Measurements from ENCODE around the gene NECTIN1. TPM values are rescaled to one million over a fixed set of nuclear protein-coding genes. Genes with fewer than 3 reads are reported as not detected.

Gene NECTIN1
- total and polyA plus RNA-seq, 2 experiments from 2014 or later: 3.6 to 7.4 TPM

- Histone ChIP-seq H3K4me1 (ENCODE audit: insufficient read depth) (peaks cover 14% of the 10 kb centered on the region), H3K36me3 (replicated peaks; ENCODE audit: insufficient read depth, low read depth) (no peaks in the 10 kb centered on the region), H3K27me3 (no peaks in the 10 kb centered on the region), H3K9me2 (replicated peaks; ENCODE audit: insufficient read depth) (no peaks in the 10 kb centered on the region), H3K79me2 (peaks cover 4% of the 10 kb centered on the region), H3K4me3 (no peak overlapping the region), H3K4me2 (peak overlapping the region; percentile 36), H4K20me1 (ENCODE audit: insufficient read depth, poor library complexity, severe bottlenecking) (peaks cover 5% of the 10 kb centered on the region), H3K27ac (peak overlapping the region; percentile 48), H2AFZ (no peak overlapping the region), H3K9me3 (ENCODE audit: low read depth) (no peaks in the 10 kb centered on the region)
- 86% methylated on average over 19 of the region's 20 CpGs for WGBS (ENCODE audit: low lambda C conversion rate, missing lambda C conversion rate)
- TF ChIP-seq CTCF (IDR thresholded peaks at IDR 0.05; ENCODE audit: poor library complexity) (no peak), EZH2phosphoT487 (IDR thresholded peaks at IDR 0.05; ENCODE audit: low read depth, severe bottlenecking, unreplicated experiment) (no peak), EZH2 (IDR thresholded peaks at IDR 0.05; ENCODE audit: borderline replicate concordance) (no peak)
- peak; percentile 59 for DNase-seq (ENCODE audit: low spot score)
Measured at GRCh38 chr11:119696378-119697222, 32.4 kb downstream of the NECTIN1 start.

DNA sequence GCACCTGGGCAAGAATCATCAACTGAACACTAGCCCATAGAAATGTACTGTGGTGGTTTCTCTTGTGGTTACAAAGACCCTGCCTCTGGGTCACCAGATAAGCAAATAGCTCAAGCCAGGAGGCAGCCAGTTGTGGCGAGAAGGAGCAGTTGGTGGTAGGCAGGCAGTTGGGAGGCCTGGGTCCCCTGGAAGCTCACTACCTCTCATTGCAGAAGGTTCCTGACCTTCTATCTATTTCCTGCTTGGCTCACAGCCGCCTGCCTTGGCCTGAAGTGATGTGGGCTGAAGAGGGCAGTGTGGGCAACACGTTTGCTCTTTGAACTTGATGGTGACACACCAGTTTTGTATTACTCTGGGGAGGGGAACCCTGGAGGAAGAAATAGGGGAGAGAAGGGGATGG lies 34.7 kb downstream of the NECTIN1 start:
- Histone ChIP-seq H3K36me3 (replicated peaks; ENCODE audit: insufficient read depth, low read depth) (no peaks in the 10 kb centered on the region), H4K20me1 (ENCODE audit: insufficient read depth, poor library complexity, severe bottlenecking) (peaks cover 5% of the 10 kb centered on the region), H3K9me3 (ENCODE audit: low read depth) (no peaks in the 10 kb centered on the region), H2AFZ (no peak overlapping the region), H3K27me3 (no peaks in the 10 kb centered on the region), H3K9me2 (replicated peaks; ENCODE audit: insufficient read depth) (no peaks in the 10 kb centered on the region), H3K4me1 (ENCODE audit: insufficient read depth) (peaks cover under 1% of the 10 kb centered on the region), H3K79me2 (no peaks in the 10 kb centered on the region), H3K4me3 (no peak overlapping the region), H3K4me2 (no peak overlapping the region), H3K27ac (no peak overlapping the region)
- TF ChIP-seq CTCF (IDR thresholded peaks at IDR 0.05; ENCODE audit: poor library complexity) (no peak), EZH2 (IDR thresholded peaks at IDR 0.05; ENCODE audit: borderline replicate concordance) (no peak), EZH2phosphoT487 (IDR thresholded peaks at IDR 0.05; ENCODE audit: low read depth, severe bottlenecking, unreplicated experiment) (no peak)
- no peak for DNase-seq (ENCODE audit: low spot score)
- WGBS (ENCODE audit: low lambda C conversion rate, missing lambda C conversion rate): 66% methylated on average over 3 of the region's 3 CpGs

DNA sequence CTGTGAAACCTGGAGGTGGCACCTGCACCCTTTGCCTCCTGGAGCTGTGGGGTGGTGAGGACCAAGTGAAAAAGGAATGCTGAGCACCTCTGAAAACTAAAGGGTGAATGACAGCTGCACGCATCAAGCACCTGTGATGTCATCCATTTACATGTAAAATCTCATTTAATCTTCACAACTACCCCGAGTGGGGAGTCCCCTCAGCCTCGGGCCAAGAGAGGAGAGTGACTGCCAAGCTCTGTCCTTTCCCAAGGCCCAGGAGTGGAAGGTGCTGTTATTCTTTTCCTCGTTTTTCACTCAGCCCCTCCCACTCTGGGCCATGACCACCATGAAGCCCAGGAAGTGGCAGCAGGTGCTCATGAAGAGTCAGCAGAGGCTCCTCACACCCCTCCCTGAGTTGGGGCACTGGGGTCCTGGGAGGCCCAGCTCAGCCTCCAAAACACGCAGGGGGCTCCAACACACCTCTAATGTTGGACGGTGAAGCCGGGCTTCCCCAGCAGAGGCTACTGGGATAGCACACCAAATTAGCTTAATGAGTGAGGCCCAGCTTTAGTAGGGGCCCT lies 35.7 kb downstream of the NECTIN1 start:
- Histone ChIP-seq H4K20me1 (ENCODE audit: insufficient read depth, poor library complexity, severe bottlenecking) (no peaks in the 10 kb centered on the region), H3K36me3 (replicated peaks; ENCODE audit: insufficient read depth, low read depth) (no peaks in the 10 kb centered on the region), H3K79me2 (no peaks in the 10 kb centered on the region), H3K4me3 (no peak overlapping the region), H2AFZ (no peak overlapping the region), H3K9me3 (ENCODE audit: low read depth) (no peaks in the 10 kb centered on the region), H3K9me2 (replicated peaks; ENCODE audit: insufficient read depth) (no peaks in the 10 kb centered on the region), H3K27ac (no peak overlapping the region), H3K4me2 (no peak overlapping the region), H3K4me1 (ENCODE audit: insufficient read depth) (no peaks in the 10 kb centered on the region), H3K27me3 (no peaks in the 10 kb centered on the region)
- 76% methylated on average over 7 of the region's 7 CpGs for WGBS (ENCODE audit: low lambda C conversion rate, missing lambda C conversion rate)
- no peak for DNase-seq (ENCODE audit: low spot score)
- TF ChIP-seq EZH2phosphoT487 (IDR thresholded peaks at IDR 0.05; ENCODE audit: low read depth, severe bottlenecking, unreplicated experiment): no peak
- no peak for TF ChIP-seq EZH2 (IDR thresholded peaks at IDR 0.05; ENCODE audit: borderline replicate concordance)
- no peak for TF ChIP-seq CTCF (IDR thresholded peaks at IDR 0.05; ENCODE audit: poor library complexity)
